Breast epithelium (tissue), 4 donors: Measurements from ENCODE around the gene PWWP2B. TPM values are rescaled to one million over a fixed set of nuclear protein-coding genes. Genes with fewer than 3 reads are reported as not detected.

Source experiments
- DNase-seq, 2 donors: peaks; one replicate each; pipeline ENCODE4 v3.0.0-alpha.2; 2019; ENCODE audit warnings: low spot score in 2 of 2
- H3K27ac ChIP-seq, 2 donors: fragments of 200-600 bp; sonication (generic) in 1 of 2; one replicate each; pipeline ENCODE4 v1.5.1; 2016 to 2019; ENCODE audit warnings: mild to moderate bottlenecking in 1 of 2
- H3K27me3 ChIP-seq, 2 donors: fragments of 200-600 bp; sonication (generic) in 1 of 2; one replicate each; pipeline versions ENCODE4 v1.5.1 to v1.6.0; 2017 to 2019; ENCODE audit warnings: control low read depth in 1 of 2, mild to moderate bottlenecking in 1 of 2
- H3K36me3 ChIP-seq: fragments of 200-600 bp; one replicate; pipeline ENCODE4 v1.5.1; 2019
- H3K4me1 ChIP-seq, 2 donors: fragments of 200-600 bp; sonication (generic); one replicate each; pipeline ENCODE4 v1.5.1; 2016 to 2019; ENCODE audit warnings: control low read depth in 1 of 2
- H3K4me3 ChIP-seq, 3 donors: fragments of 200-600 bp; sonication (generic); 1 replicate in 2 of 3; 2 replicates in 1 of 3; pipeline ENCODE4 v1.5.1; 2016 to 2019; ENCODE audit warnings: mild to moderate bottlenecking in 3 of 3, moderate library complexity in 2 of 3
- H3K9me3 ChIP-seq, 2 donors: fragments of 200-600 bp; sonication (generic) in 1 of 2; one replicate each; pipeline ENCODE4 v1.5.1; 2016 to 2019; ENCODE audit warnings: control low read depth in 1 of 2
- CTCF ChIP-seq, 3 donors: fragments of 450-650 bp; IDR thresholded peaks; one replicate each; pipeline ENCODE4 v1.5.1; 2016 to 2017; ENCODE audit warnings: antibody characterized with exemption in 3 of 3, mild to moderate bottlenecking in 3 of 3, moderate library complexity in 3 of 3
- POLR2A ChIP-seq: fragments of 450-650 bp; IDR thresholded peaks from one replicate; pipeline ENCODE4 v1.6.1; 2016; ENCODE audit warnings: antibody characterized with exemption, mild to moderate bottlenecking, moderate library complexity
- POLR2AphosphoS5 ChIP-seq, 3 donors: sonication (generic); formaldehyde crosslinking; IDR thresholded peaks; one replicate each; pipeline ENCODE4 v1.6.1; 2017; ENCODE audit warnings: antibody characterized with exemption in 3 of 3
- intact Hi-C: fragments of 100-400 bp; cut with DNase I; formaldehyde crosslinking; loops from one replicate; pipeline ENCODE4 v1.15.1; 2023; ENCODE audit warnings: low total_unique reads
- total RNA-seq, 3 donors: library from RNA; depleted of rRNA; stranded (reverse); fragments of >200 nt; gene quantifications; one replicate each; pipeline ENCODE4 v1.1.0, GENCODE V29; 2016

The PWWP2B gene
- total RNA-seq, 3 donors from 2014 or later: 10.7 to 15.5 (median 13.4) TPM

GRCh38 chr10:132366006-132366405 is 31.0 kb upstream of the PWWP2B start:
- no peaks in the 10 kb centered on the region for H3K27me3 ChIP-seq
- no peaks in the 10 kb centered on the region for H3K36me3 ChIP-seq
- H3K9me3 ChIP-seq: no peaks in the 10 kb centered on the region
- H3K4me1 ChIP-seq: no peaks in the 10 kb centered on the region
- intact Hi-C loops: no loop called here
- no peak for TF ChIP-seq CTCF (IDR thresholded peaks at IDR 0.05)
- no peak for TF ChIP-seq POLR2A
- TF ChIP-seq POLR2AphosphoS5 (IDR thresholded peaks at IDR 0.05): no peak
- DNase-seq: no peak
- H3K27ac ChIP-seq: no peak overlapping the region
- no peak overlapping the region for H3K4me3 ChIP-seq

GRCh38 chr10:132366499-132366898 is 30.5 kb upstream of the PWWP2B start:
- TF ChIP-seq CTCF (IDR thresholded peaks at IDR 0.05) (no peak), POLR2A (no peak), POLR2AphosphoS5 (IDR thresholded peaks at IDR 0.05) (no peak)
- no peak for DNase-seq
- intact Hi-C loops: no loop called here
- Histone ChIP-seq H3K27me3 (no peaks in the 10 kb centered on the region), H3K27ac (no peak overlapping the region), H3K4me3 (no peak overlapping the region), H3K9me3 (no peaks in the 10 kb centered on the region), H3K4me1 (no peaks in the 10 kb centered on the region), H3K36me3 (no peaks in the 10 kb centered on the region)

- DNase-seq: no peak
- H3K36me3 ChIP-seq: no peaks in the 10 kb centered on the region
- H3K27me3 ChIP-seq: no peaks in the 10 kb centered on the region
- no peaks in the 10 kb centered on the region for H3K4me1 ChIP-seq
- TF ChIP-seq POLR2A (no peak), CTCF (IDR thresholded peaks at IDR 0.05) (no peak), POLR2AphosphoS5 (IDR thresholded peaks at IDR 0.05) (no peak)
- intact Hi-C loops: no loop called here
- no peak overlapping the region for H3K4me3 ChIP-seq
- no peak overlapping the region for H3K27ac ChIP-seq
- no peaks in the 10 kb centered on the region for H3K9me3 ChIP-seq
These were observed 28.6 kb upstream of the PWWP2B start for GRCh38 chr10:132368391-132368790.

- H3K9me3 ChIP-seq: no peaks in the 10 kb centered on the region
- H3K4me1 ChIP-seq: no peaks in the 10 kb centered on the region
- intact Hi-C loops: no loop called here
- TF ChIP-seq POLR2A (no peak), POLR2AphosphoS5 (IDR thresholded peaks at IDR 0.05) (no peak), CTCF (IDR thresholded peaks at IDR 0.05) (no peak)
- no peaks in the 10 kb centered on the region for H3K27me3 ChIP-seq
- H3K4me3 ChIP-seq: no peak overlapping the region
- DNase-seq: peak in 1 of 2 donors; percentile 15
- H3K36me3 ChIP-seq: no peaks in the 10 kb centered on the region
- no peak overlapping the region for H3K27ac ChIP-seq
These were observed 27.9 kb upstream of the PWWP2B start for GRCh38 chr10:132368881-132369635.

GRCh38 chr10:132369636-132370185 is 27.3 kb upstream of the PWWP2B start:
- Histone ChIP-seq H3K9me3 (no peaks in the 10 kb centered on the region), H3K4me1 (no peaks in the 10 kb centered on the region), H3K27me3 (no peaks in the 10 kb centered on the region), H3K4me3 (no peak overlapping the region), H3K36me3 (no peaks in the 10 kb centered on the region), H3K27ac (no peak overlapping the region)
- no peak for TF ChIP-seq CTCF (IDR thresholded peaks at IDR 0.05)
- TF ChIP-seq POLR2AphosphoS5 (IDR thresholded peaks at IDR 0.05): no peak
- TF ChIP-seq POLR2A: no peak
- DNase-seq: peak in 1 of 2 donors; percentile 30
- intact Hi-C loops: no loop called here
